Measurements from ENCODE around the gene GPR149.

- TF ChIP-seq CTCF (IDR thresholded peaks at IDR 0.05; ENCODE audit: poor library complexity, severe bottlenecking) (no peak), RAD21 (conservative IDR thresholded peaks at IDR 0.05) (no peak), EZH2 (IDR thresholded peaks at IDR 0.05; ENCODE audit: borderline replicate concordance, insufficient read depth, low read length, poor library complexity, severe bottlenecking) (no peak), TAF1 (IDR thresholded peaks at IDR 0.05; ENCODE audit: low read depth) (no peak)
These were observed 43.8 kb upstream of the GPR149 start for GRCh38 chr3:154473769-154474168.

All from neural cell (in vitro differentiated cells).